ENCODE data around the gene RECQL. TPM values are rescaled to one million over a fixed set of nuclear protein-coding genes. Genes with fewer than 3 reads are reported as not detected.
"Not testable (repeated sequence)": the region's sequence is repeated elsewhere in the genome, so short reads cannot be mapped to it uniquely, and the experiment has no call there.

Gene RECQL
- total RNA-seq, 1 experiment from 2014 or later, result 49.7 TPM

DNA sequence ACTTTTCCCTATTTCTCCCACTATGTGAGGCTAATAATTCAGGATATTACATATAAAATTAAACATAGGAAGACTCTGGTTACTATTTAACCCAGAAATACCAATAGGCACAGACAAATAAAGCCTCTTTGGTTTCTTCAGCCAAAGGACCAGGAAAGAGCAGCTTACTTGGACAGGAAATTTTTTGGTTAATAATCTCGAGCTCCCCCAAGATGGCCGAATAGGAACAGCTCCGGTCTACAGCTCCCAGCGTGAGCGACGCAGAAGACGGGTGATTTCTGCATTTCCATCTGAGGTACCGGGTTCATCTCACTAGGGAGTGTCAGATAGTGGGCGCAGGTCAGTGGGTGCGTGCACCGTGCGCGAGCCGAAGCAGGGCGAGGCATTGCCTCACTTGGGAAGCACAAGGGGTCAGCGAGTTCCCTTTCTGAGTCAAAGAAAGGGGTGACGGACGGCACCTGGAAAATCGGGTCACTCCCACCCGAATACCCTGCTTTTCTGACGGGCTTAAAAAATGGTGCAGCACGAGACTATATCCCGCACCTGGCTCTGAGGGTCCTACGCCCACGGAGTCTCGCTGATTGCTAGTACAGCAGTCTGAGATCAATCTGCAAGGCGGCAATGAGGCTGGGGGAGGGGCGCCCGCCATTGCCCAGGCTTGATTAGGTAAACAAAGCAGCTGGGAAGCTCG lies 82.3 kb downstream of the RECQL start:
- not testable (repeated sequence) for H3K36me3 ChIP-seq; H3K27ac ChIP-seq; H3K4me3 ChIP-seq; DNase-seq; H3K9me3 ChIP-seq (replicated peaks); H3K27me3 ChIP-seq; H3K4me1 ChIP-seq

Other genes with a start within 250 kb of the RECQL start
- 0.23 and 0.32 TPM in 2 replicates for gene SLCO1A2, start 166.7 kb downstream of the RECQL start, total RNA-seq (2014; rRNA removed; shearing (Covaris generic))
- not detected in 2 replicates for gene IAPP, start 128.7 kb downstream of the RECQL start, total RNA-seq (2014; rRNA removed; shearing (Covaris generic))
- gene PYROXD1, start 64.0 kb downstream of the RECQL start, total RNA-seq (2014; rRNA removed; shearing (Covaris generic)), result 5.5 and 7.8 TPM in 2 replicates
- 38.8 and 45.9 TPM in 2 replicates for gene GOLT1B, start 154 bp upstream of the RECQL start, total RNA-seq (2014; rRNA removed; shearing (Covaris generic))
- gene SPX, start 24.7 kb upstream of the RECQL start, total RNA-seq (2014; rRNA removed; shearing (Covaris generic)), result 3.5 and 7.4 TPM in 2 replicates
- 0.05 TPM in 1 of 2 replicates, not detected in the other for gene GYS2, start 103.2 kb upstream of the RECQL start, total RNA-seq (2014; rRNA removed; shearing (Covaris generic))
- gene LDHB, start 156.2 kb upstream of the RECQL start, total RNA-seq (2014; rRNA removed; shearing (Covaris generic)), result 1,314 and 1,361 TPM in 2 replicates